Measurements from ENCODE around the gene ADAM17. TPM values are rescaled to one million over a fixed set of nuclear protein-coding genes. Genes with fewer than 3 reads are reported as not detected.
"Not testable (repeated sequence)": the region's sequence is repeated elsewhere in the genome, so short reads cannot be mapped to it uniquely, and the experiment has no call there.

Gene ADAM17
- polyA plus RNA-seq, 12 donors: 23.2 to 43.8 (median 29.9) TPM; not detected in 1

- no peak for DNase-seq
Measured at GRCh38 chr2:9573013-9573720, 17.5 kb upstream of the ADAM17 start.

GRCh38 chr2:9570182-9571060 is 14.8 kb upstream of the ADAM17 start:
- DNase-seq: no peak

GRCh38 chr2:9565436-9566153 is 10.0 kb upstream of the ADAM17 start:
- peak; percentile 47 for DNase-seq

- no peak for DNase-seq
Measured at GRCh38 chr2:9560628-9561027, 5.0 kb upstream of the ADAM17 start.

- no peak for DNase-seq
Measured at GRCh38 chr2:9558948-9559381, 3.3 kb upstream of the ADAM17 start.

GRCh38 chr2:9556121-9556743 is 602 bp upstream of the ADAM17 start:
- peak; percentile 42 for DNase-seq

GRCh38 chr2:9554921-9555296 is 721 bp downstream of the ADAM17 start:
- peak; percentile 65 for DNase-seq

DNA sequence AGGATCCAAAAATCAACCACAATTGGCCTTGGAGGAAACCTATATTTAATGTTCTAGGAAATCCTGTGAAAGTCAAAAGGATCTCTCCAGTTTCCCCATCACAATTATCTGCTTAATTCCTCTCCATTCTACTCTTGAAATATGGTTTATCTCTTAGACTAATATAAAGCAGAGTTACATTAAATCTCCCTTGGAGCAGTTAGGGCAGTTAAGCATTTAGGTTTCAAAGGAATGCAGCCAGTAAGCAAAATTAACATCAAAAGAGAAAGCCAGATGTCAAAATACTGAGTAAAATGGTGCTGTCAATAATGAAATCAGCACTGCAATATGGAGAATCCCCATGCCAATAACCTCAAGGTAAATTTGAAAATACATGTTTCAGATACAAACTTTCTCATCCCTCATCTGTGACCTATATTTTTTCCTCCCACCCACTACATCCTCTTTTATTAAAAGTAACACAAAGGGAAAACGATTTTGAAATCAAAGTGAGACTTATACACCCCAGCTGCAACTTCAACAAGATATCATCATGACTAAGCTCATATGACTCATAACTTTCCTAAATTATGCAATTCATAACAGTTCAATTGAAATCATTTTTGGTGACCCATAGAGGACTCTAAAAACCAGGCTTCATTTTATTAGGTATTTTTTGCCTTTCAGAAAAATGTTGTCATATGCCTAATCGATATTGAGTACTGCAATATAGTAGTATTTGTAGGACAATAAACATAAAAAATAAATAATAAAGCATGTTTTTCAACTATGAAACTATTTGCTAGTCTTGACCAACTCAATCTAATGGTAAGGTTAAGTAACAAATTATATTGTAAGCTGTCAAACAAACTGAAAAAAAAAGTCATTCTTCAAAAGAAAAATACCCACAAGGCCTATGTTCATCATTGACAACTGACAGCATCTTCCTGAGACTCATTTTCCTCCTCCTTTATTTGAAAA is 3.1 kb downstream of the ADAM17 start:
- DNase-seq: no peak

DNA sequence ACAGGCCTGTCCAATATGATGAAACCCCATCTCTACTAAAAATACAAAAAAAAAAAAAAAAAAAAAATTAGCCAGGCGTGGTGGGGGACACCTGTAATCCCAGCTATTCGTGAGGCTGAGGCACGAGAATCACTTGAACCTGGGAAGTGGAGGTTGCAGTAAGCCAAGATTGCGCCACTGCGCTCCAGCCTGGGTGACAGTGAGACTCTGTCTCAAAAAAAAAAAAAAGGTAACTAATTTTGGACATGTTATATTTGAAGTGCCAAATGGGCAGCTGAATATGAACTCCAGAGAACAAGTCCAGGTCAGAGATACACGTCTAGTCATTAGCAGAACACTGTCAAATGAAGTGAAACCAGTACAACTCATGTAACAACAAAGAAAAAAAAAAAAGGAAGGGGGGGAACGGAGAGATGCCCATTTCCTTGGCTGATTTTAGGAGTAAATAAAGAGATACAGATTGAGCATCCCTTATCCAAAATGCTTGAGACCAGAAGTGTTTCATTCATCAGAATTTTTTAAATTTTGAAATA is 4.7 kb downstream of the ADAM17 start:
- not testable (repeated sequence) for DNase-seq

DNA sequence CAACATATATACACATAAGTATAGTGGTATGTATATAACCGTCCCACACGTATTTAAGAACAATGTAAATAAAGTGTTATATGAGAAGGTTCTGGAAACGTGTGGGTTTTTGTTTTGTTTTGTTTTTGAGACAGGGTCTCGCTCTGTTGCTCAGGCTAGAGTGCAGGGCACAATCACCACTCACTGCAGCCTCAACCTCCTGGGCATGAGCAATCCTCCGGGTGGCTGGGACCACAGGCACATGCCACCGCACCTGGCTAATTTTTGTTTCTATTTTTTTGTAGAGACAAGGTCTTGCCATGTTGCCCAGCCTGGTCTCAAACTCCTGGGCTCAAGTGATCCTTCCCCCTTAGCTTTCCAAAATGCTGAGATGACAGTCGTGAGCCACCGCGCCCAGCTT is 6.2 kb downstream of the ADAM17 start:
- no peak for DNase-seq

- no peak for DNase-seq
Measured at GRCh38 chr2:9548506-9548905, 7.1 kb downstream of the ADAM17 start.

- DNase-seq: no peak
Measured at GRCh38 chr2:9547262-9547991, 8.2 kb downstream of the ADAM17 start.

DNA sequence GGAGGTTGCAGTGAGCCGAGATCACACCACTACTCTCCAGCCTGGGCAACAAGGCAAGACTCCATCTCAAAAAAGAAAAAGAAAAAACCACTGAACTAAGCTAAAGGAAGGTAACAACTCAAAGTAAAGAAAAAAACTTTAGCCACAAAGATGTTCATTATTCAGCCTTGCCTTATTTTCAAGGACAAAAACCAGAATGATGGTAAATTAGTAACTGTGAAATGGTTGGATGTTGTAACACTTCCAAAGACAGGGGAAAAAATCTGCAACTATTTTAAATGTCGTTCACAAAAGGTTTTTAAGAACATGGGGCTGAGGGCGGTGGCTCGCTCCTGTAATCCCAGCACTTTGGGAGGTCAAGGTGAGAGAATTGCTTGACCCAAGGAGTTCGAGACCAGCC is 10.1 kb downstream of the ADAM17 start:
- DNase-seq: no peak

GRCh38 chr2:9543557-9543956 is 12.1 kb downstream of the ADAM17 start:
- no peak for DNase-seq

DNA sequence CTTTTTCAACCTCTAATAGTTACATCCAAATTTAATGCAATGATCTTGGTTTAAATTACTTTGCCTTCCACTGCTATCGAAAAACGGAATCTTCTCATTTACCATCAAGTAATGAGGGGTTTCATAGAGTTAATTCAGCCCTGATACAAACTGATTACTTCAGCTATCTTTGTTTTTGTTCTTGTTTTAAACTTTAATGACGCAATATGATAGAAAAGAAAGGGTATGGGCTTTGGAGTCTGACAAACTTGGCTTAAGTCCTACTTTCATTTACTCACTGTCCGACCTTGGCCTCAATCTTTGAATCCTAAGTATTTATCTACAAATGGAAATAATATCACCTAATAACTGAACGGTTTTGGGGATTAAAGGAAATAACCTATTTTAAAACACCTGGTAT is 16.1 kb downstream of the ADAM17 start:
- DNase-seq: no peak

- peak; percentile 48 for DNase-seq
Measured at GRCh38 chr2:9538000-9538507, 17.6 kb downstream of the ADAM17 start.

DNA sequence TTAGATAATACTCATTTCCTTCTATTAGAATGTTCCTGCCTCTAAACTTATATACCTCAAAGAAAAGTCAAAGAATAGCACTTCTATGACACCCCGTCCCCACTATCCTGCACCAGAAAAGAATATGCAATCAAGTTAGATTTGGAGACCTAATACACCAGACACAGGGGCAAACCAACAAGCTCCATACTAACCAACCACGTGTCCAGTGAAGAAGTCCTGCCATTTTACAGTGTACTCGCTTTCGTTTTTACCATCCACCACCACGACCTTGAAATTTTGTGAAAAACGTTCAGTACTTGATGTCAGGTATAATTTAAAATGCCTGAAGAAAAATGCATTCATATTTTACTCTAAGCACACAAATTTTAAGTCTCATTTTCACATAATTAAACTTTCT is 19.1 kb downstream of the ADAM17 start:
- DNase-seq: no peak

- no peak for DNase-seq
Measured at GRCh38 chr2:9535177-9535576, 20.5 kb downstream of the ADAM17 start.

GRCh38 chr2:9533663-9534062 is 22.0 kb downstream of the ADAM17 start:
- DNase-seq: no peak

GRCh38 chr2:9532421-9532820 is 23.2 kb downstream of the ADAM17 start:
- no peak for DNase-seq

All from muscle of arm (tissue), 12 donors.